Stimulated activated naive CD4-positive, alpha-beta T cell treated with Interleukin-2 at 50 U/mL for 16 hours (primary cell): ENCODE measurements around the gene TNFRSF4.

Source experiments
- DNase-seq: peaks from one replicate; lab custom pipeline; 2025; lab: John Stamatoyannopoulos, UW

Gene TNFRSF4

DNA sequence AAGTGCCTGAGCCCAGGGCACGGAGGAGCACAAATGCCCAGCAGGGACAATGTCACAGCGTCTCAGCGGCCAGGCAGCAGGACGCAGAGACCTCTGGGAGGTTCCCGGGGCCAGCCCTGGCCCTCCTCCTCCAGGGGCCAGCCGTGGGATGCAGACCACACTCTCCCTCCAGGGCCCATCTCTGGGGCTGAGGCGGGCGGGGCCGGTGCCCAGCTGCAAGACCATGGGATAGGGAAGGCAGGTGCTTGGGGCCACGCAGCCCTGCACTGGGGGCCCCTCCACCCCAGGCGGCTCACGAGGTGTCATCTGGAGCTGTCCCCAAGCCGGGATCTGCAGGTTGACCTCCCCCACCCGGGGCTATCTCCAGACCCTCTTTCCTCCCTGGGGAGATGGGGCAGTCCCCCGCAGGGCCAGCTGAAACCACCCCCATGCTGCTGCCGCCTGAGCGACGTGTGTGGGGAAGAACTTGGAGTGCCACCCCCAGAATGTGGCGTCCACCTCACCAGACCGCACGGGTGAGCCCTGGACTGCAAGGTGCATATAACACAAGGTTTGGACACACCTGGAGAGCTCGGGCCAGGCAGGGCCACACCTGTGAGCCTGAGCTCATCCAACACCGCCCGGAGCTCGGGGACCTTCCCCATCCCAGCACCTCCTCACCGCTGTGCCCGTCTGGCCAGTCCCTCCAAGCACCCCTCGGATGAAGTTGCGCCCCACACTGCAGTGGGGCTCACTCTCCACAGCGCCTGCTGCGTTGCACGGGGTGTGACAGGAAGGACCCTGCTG, 44.3 kb downstream of the TNFRSF4 start:
- no peak for DNase-seq

DNA sequence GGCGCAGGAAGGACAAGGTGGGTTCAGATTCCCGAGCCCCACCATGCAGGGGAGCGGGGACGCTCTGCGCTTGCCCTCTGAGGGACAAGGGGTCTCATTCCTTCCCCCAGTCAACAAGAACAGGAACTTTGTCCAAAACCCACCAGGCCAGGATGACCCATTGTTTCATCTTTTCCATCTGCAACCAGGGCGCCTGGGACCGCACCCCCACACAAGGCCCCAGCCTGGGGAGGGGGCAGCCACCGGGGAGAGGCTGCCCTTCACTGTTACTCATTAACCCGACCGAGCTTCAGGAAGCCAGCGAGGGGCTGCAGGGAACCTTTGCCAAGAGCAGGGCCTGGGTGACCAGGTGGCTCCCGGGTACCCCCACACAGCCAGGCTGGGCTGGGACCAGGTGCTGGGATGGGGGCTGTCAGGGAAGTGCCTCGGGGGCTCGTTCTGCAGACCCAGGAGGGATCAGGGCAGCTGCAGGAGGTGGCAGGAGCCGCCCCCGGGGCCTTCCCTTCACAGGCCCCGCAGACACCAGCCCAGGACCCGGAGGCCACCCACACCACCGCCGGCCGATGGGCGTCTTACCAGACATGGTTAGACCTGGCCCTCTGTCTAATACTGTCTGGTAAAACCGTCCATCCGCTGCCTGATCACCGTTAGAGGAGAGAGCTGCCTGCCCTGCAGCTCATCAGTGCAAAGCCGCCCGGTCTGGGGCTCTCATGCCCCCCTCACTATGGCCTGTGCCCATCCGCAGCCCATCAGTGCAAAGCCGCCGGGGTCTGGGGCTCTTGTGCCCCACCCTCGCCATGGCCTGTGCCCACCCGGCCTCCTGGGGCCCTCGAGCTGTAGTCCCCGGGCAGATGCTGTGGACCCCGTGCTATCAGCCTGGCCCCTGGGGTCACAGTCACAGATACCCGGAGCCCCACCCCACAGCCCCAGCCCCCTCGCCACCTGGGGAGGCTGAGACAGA, 45.2 kb downstream of the TNFRSF4 start:
- DNase-seq: no peak

DNA sequence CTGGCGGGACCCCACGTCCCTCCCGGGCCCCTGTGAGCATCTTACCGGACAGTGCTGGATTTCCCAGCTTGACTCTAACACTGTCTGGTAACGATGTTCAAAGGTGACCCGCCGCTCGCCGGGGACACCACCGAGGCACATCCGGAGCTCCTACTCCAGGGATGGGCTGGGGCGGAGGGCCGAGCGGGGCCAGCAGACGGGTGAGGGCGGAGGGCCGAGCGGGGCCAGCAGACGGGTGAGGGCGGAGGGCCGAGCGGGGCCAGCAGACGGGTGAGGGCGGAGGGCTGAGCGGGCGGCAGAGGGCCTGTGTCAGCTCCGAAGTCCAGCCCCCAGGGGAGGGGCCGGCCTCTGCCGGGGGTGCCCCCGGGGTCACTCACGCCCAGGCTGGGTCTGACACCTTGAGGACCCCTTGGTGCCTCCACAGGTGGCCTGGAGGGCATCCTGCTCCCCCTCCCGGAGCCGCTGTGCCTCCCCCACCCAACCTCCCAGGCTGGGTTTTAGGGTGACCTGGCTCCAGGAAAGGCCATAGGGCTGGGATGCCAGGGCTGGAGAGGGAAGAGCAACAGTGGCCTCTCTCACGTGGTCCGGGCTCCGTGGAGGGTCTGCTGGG, 46.0 kb downstream of the TNFRSF4 start:
- DNase-seq: no peak

DNA sequence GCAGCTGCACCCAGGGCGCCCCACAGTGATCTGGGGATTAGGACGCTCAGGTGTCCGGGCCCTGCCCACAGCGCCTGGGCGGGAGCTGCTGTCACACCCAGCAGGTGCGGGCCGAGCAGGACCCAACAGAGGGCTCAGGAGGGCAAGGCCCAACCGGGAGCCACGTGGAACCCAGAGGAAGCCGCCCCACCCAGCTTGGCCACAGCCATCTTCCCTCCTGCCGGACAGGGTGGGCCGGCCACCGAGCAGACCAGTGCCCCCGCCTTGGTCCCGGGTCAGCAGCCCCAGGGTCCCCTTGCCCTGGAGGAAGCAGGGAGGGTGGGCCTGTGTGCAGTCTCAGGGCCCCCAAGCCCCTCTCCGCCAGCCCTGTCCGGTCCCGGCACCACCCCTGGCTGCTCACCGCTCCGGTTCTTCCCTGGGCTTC, 46.5 kb downstream of the TNFRSF4 start:
- no peak for DNase-seq

DNA sequence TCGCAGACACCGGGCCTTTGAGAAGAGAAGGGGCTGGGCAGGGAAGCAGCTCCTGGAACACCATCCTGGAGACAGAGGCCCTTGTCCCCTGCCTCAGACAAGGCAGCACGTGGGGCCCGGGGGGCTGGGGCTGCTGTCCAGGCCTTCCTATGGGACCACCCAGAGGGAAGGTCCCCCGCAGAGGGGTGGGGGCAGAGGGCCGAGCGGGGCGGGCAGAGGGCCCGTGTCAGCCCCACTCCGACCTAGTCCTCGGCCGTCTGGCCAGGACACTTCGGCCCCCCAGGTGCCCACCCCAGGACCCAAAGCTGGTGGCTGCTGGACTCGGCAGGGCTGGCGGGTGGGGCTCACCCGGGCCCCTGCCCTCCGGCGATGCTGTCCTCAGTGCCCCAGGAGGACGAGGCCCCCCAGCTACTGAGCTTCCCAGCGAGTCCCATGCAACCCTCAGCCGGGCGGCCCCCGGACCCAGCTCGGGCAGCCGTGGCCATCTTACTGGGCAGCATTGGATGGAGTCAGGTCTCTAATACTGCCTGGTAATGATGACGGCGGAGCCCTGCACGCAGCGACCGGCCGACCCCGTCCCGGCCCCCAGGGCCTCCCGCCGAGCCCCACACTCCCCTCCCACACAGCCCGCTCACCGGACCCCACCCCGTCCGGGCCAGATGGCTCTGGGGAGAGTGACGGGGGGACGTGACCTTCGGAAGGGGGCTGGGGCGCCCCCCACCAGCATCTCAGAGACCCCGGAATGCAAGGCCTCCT, 47.1 kb downstream of the TNFRSF4 start:
- no peak for DNase-seq

DNA sequence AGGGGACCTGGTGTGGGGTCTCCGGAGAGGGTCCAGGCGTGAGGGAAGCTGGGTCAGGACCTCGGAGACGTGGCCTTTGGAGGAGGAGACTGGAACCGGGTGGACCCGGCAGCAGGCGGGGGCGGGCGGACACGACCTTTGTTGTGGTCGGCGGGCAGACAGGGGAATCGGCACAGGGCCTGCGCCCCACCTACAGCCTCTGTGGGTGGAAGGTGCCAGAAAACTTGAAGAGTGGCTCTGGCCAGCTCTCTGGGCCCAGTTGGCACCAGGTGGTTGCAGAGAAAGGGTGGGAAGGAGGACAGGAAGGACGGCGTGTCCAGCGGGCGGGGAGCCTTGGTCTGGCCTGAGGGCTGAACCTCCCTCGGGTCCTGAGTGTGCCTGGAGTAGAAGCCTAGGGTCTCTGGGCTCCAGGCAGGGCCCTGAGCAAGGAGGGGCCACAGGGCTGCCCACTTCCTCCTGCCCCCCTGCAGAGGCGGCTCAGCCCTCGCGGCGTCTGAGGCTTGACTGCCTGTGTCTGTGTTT, 48.0 kb downstream of the TNFRSF4 start:
- no peak for DNase-seq

DNA sequence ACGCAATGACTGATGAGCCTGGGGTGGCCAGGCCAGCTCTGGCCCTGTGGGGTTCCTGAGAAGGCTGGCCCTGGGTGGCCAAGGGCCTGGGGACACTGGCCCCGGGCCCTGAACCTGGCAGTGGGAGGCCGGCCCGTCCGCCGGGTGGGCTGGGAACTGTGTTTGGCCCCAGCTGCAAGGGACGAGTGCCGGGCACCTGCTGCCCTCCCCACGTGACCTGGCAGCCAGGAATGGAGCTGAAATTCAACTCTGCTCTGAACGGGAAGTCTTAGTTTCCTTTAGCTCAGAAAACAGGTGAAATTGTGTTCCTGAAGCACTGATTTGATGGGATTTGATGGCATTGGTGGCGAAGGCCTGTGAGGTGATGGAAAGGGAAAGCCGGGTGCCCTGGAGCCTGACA, 48.5 kb downstream of the TNFRSF4 start:
- no peak for DNase-seq

DNA sequence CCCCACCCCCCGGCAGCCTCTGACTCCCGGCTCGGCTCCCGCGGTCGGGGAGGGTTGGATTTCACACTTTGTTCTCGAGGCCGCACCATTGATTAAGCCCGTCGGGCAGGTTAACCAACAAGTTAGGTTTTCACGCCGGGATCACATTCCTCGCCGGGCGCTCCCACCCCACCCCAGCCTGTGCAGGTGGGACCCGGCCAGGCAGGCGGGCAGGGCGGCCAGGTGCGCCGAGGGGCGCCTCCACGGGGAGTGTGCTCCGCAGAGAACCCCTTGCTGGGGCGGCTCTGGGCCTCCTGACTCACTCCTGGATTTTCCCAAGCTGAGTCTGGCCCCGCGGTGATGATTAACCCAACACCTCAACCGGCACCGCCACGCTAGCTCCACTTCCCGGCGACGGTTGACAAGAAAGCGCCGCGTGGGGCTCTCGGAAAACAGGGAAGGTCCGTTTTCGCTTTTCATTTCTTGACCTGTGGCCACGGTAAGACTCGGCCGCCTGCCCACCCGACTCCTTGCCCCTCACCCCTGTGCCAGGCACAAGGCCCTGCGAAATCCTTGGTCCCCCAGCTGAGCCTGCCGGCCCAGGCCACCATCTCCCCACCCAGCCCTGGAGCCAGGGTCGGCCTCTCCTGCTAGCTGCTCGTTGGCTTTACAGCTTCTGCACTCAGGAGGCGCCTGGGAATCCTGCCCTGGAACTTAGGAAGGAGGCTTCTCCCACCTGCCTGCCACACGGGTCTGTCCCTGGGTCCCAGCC, 49.1 kb downstream of the TNFRSF4 start:
- DNase-seq: no peak

DNA sequence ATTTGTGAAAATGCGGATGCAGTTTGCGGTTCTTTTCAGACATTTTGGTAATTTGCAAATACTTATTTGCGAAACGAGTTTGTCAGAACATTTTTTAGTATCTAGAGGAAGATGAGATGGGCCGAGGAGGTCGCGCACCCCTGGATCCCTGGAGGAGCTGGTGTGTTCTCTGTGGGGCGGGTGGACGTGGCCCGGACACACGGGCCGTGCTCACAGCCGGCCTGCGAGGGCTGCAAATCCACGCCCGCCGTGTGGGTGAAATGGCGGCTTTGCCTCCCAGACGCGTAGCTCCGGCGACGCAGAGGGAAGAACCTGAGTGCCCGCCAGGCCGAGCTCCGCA, 49.6 kb downstream of the TNFRSF4 start:
- no peak for DNase-seq

DNA sequence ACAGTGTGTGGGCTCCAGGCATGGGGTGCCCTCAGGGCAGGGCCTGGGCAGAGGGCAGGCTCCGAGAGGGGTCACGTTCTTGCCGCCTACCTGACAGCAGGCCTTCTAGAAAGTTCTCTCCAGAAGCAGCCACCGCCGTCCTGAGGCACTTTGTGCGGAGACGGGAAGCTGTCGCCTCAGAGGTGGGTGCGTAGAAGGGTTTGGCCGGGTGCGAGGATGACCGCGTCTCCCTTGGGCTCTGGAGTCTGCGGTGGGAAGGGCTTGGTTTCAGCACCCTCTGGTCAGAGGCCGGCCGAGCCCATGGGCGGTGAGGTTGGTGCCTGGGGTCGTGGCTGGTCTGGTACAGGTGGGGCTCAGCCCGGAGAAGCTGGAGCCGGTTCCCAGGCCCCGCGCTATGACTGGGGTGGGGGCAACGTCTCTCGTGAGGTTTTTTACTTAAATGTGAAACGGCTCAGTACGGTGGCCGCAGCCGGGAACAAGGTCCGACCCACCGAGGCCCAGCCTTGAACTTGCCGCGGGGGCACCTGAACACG, 50.3 kb downstream of the TNFRSF4 start:
- no peak for DNase-seq

DNA sequence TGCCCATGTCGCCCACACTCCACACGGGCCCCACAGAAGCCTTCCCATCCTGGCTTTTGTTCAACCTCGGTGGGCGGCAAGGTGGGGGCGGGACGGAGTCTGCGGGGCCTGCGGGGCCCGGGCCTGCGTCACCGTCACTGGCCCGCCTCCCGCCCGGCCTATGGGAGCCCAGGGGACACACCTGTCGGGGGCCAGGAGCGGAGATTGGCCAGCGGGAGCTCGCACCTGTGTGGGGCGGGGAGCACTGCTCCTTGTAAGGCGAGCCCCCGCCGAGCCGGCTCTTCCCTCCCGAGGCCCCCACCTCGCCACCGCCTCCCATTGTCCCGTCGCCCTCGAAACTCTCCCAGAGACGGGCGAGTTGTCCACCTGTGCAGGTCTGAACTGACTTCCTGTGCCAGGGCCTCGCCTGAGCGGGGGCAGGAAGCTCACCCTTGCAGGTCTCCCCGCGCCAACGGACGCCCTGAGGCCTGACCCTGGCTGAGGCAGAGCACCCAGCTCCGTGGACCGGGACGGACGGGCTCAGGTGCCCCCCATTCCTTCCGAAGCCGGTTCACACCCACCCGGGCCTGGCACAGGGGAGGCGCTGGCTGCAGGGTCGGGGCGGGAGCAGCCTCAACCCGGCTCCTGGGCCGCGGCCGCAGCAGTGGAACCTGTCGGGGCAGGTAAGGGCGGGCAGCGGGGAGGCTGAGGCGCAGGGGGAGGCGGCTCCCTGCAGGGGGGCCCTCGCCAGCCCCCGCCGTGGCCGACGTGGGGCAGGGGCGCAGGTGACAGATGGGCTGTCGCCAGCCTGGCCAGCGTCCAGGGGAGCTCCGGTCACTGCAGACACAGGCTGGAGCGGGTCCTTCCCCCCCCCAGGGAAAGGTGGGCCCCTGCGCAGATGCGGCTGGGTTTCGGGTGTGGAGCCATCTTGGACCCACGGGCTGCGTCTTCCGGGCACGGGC, 51.1 kb downstream of the TNFRSF4 start:
- DNase-seq: no peak

DNA sequence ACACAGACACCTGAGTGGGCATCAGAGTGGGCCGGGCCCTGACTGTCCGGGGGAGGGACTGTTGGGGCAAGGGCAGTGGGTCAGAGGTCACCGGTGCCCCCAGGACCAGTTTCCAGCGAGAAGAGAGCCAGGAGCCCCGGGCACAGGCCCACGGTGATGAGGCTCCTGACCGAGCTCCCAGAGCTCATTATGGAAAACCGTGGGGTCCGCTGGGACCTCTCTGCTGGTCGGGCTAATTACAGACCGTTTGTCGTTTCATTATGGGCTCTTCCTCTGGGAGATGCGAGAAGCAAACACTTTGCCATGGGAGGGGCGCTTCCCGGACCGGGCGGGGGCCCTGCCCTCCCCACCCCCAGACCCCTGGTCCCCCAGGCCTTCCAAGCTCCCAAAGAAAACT, 52.3 kb downstream of the TNFRSF4 start:
- DNase-seq: no peak
